ENCODE results near the gene KIF3C. TPM values are rescaled to one million over a fixed set of nuclear protein-coding genes. Genes with fewer than 3 reads are reported as not detected.
"Not testable (repeated sequence)": the region's sequence is repeated elsewhere in the genome, so short reads cannot be mapped to it uniquely, and the experiment has no call there.

The KIF3C gene
- total RNA-seq, 1 experiment from 2014 or later = 3.5 TPM

DNA sequence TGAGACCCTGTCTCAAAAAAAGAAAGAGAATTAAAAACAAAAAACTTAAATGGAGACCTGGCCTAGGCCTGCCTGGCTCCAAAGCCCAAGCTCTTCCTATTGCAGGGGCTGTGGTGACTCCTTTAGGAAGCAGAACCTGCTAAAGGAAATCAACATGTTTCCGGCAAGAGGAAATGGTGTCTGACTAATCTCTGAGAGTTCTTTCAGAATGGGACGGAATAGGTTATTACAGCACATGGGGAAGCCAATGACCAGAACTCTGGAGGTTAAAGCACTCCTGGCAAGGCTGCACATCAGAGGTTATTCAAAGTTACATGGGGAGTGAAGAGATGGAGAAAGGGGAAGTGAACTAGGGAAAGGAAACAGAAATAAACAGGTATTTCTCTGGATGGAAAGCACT is 21.4 kb downstream of the KIF3C start:
- no peak for DNase-seq (ENCODE audit: low spot score)

DNA sequence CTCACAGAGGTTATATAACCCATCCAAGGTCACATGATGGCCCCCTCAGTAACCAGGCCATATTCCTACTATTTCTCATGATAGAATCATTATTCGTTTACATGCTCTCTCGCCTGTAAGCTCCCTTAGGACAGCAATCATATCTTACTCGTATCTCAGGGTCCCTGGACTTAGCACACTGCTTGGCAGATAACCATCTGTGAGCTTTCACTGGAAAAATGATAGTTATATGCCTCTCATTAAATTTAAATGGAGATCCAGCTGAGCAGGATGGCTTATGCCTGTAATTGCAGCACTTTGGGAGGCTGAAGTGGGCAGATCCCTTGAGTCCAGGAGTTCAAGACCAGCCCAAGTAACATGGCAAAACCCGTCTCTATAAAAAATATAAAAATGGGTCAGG is 21.9 kb downstream of the KIF3C start:
- no peak for DNase-seq (ENCODE audit: low spot score)

DNA sequence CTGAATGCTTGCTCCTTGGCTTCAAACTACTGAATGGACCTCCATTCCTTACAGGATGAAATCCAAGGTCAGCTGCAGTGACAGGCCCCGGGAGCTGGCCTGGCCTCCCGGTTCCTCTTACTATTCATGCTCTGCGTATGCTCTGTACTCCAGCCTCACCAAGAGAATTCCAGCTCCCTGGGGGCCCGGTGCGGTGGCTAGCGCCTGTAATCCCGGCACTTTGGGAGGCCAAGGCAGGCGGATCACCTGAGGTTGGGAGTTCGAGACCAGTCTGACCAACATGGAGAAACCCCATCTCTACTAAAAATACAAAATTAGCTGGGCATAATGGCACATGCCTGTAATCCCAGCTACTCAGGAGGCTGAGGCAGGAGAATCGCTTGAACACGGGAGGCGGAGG is 23.7 kb downstream of the KIF3C start:
- not testable (repeated sequence) for DNase-seq (ENCODE audit: low spot score)

DNA sequence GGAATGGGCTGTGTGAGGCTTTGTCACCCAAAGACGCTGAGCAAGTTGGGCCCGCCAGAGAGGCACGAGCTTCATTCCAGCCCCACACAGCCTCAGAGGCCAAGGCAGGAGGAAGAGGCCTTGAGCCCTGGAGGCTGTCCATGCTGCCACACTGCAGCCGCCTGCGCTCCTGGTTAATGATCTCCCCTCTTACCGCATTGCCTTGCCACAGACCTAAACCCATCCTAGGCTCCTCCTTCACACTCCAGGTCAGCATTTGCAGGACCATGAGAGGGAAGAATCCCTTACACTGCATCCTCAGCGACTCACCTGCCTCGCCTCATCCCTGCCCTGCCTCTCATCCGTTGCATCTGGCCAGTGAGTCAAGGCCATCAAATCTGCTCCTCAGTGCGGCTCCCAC is 24.6 kb downstream of the KIF3C start:
- DNase-seq (ENCODE audit: low spot score) = no peak

DNA sequence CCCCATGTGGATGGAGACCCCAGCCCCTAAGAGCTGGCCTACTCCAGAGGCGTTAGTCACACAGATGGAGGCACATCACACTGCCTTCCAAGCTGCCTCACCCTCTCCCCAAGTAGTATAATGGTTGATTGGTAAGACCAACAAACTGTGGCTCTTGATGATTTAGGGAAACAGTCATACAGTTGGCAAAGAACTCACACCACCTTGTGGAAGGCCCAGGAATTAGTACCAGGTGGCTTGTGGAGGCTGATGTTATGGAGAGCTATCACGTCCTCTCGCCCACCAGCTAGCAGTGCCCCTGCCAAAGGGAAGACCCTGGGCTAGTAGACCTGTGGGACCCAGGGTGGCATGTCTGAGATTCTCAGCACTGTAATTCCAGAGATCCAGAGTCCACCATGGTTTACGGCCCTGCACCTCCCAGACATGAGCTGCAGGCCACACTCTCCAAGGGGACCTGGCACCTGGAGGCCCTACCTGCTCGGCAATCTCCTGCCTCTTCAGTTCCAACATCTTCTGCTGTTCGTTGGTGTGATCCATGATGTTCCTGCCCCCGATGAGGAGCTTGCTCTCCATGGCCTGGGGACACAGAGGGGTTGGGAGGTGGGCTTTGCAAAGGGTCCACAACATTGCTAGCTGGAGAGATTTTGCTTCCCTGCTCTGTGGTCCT is 26.3 kb downstream of the KIF3C start:
- no peak for DNase-seq (ENCODE audit: low spot score)

DNA sequence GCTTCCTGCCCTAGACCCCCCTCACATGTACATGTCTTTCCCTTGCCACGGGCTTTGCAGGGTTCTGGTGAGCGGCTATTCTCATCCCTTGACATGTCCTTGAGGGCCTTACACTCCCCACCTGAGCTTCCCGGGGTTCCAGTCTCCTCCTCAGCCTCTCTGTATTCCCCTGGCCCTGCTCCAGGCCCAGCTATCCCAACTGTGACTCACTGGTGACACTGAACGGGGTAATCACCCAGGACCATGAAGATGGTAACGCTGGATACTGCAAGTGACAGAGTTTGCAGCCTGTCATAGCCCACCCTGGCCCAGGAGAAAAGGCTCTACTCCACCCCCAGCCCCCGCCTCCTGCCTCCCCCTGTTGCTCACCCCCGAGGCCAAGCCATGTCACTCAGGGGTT is 27.3 kb downstream of the KIF3C start:
- no peak for DNase-seq (ENCODE audit: low spot score)

GRCh38 chr2:25954199-25954752 is 28.0 kb downstream of the KIF3C start:
- DNase-seq (ENCODE audit: low spot score) = no peak

GRCh38 chr2:25951071-25951547 is 31.2 kb downstream of the KIF3C start:
- DNase-seq (ENCODE audit: low spot score) = peak; percentile 59

- DNase-seq (ENCODE audit: low spot score) = no peak
These were observed 33.9 kb downstream of the KIF3C start for GRCh38 chr2:25948437-25948836.

GRCh38 chr2:25941042-25941441 is 41.3 kb downstream of the KIF3C start:
- no peak for DNase-seq (ENCODE audit: low spot score)

- no peak for DNase-seq (ENCODE audit: low spot score)
These were observed 43.0 kb downstream of the KIF3C start for GRCh38 chr2:25939257-25939668.

DNA sequence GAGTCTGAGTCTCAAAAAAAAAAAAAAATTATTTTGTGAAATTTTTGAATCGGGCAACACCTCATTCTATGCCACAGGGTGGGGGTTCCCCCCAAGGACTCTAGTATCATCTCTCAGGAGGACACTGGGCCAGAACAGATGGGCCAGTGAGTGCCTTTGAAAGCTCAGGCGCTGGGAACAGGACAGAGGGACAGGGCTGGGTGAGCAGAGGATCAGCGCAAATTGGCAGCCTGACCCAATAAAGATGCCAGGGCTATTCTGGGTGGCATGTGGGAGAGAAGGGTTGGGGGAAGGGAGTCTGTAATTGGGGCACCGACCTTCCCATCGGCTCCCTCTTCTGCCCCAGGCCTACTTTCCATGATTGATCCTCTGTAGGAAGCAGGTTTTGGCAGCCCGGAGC is 44.0 kb downstream of the KIF3C start:
- DNase-seq (ENCODE audit: low spot score) = no peak

DNA sequence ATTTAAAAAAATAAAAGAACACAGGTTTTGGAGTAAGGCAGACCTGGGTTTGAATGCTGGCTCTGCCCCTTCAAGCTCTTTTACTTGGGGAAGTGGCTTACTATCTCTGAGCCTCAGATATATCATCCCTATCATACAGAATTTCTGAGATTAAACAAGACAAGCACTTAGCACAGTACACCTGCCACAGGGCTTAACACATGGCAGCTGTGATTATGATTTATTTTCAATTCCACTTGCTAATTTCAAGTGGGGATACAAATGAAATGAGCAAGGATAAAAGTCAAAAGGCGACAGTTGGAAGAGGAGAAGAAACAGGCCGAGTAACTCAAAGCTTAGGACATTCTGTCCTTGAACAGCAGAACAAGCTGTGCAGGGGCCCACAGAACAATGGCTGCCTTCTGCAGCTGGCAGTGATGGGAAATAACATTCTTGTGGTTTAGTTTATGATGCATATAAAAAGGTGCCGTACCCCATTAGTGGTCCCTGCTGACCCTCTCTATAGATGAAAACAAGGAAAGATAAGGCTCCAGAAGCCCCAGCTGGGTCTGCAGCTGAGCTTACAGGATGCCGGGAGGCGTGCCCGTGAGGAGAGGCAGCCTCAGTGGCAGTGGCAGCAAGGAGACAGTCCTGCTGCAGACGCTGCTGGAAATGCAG is 45.3 kb downstream of the KIF3C start:
- DNase-seq (ENCODE audit: low spot score) = no peak

GRCh38 chr2:25933622-25934021 is 48.7 kb downstream of the KIF3C start:
- DNase-seq (ENCODE audit: low spot score) = no peak

DNA sequence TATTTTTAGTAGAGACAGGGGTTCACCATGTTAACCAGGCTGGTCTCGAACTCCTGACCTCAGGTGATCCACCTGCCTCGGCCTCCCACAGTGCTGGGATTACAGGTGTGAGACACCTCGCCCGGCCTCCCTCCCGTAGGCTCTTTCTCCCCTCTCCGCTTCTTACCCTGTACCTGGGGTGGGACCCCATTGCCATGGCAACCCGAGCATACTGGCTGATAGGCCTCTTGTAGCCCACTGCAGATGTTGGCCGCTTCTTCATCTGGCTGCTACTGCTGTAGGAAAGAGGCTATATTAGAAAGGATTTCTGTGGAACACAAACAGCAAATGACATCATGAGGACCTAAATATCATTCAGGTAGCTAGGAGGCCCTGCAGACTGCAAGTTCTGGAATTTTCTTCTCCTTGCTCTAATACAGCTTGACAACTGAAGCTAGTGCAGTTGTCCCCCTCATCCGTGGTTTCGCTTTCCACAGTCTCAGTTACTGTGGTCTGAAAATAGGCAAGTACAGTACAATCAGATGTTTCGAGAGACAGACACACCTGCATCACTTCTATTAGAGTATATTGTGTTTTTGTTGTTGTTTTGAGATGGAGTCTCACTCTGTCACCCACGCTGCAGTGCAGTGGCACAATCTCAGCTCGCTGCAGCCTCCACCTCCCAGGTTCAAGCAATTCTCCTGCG is 52.4 kb downstream of the KIF3C start:
- DNase-seq (ENCODE audit: low spot score) = no peak

- no peak for DNase-seq (ENCODE audit: low spot score)
These were observed 53.6 kb downstream of the KIF3C start for GRCh38 chr2:25928668-25929067.

GRCh38 chr2:25926984-25927756 is 55.1 kb downstream of the KIF3C start:
- DNase-seq (ENCODE audit: low spot score) = no peak

- DNase-seq (ENCODE audit: low spot score) = no peak
These were observed 59.8 kb downstream of the KIF3C start for GRCh38 chr2:25922501-25922900.

GRCh38 chr2:25920786-25921415 is 61.4 kb downstream of the KIF3C start:
- DNase-seq (ENCODE audit: low spot score) = no peak

GRCh38 chr2:25920336-25920735 is 62.0 kb downstream of the KIF3C start:
- peak; percentile 79 for DNase-seq (ENCODE audit: low spot score)

- no peak for DNase-seq (ENCODE audit: low spot score)
These were observed 64.5 kb downstream of the KIF3C start for GRCh38 chr2:25917832-25918231.

Data from H4 (cell line).